Subcutaneous adipose tissue (tissue), 4 donors: ENCODE results near the gene TVP23A. TPM values are rescaled to one million over a fixed set of nuclear protein-coding genes. Genes with fewer than 3 reads are reported as not detected.

Experiments
- CTCF ChIP-seq: fragments of 450-650 bp; IDR thresholded peaks from one replicate; pipeline ENCODE4 v1.5.1; 2016; ENCODE audit warnings: low read depth, mild to moderate bottlenecking, control low read depth, antibody characterized with exemption, moderate library complexity
- total RNA-seq, 4 donors: library from RNA; depleted of rRNA; stranded (reverse); fragments of >200 nt; gene quantifications; one replicate each; pipeline ENCODE4 v1.1.0, GENCODE V29; 2016

The TVP23A gene
- total RNA-seq, result under 1 TPM in 1 of 4 donors, not detected in 3; 0.34 TPM

GRCh38 chr16:10817963-10818941 lies at the start of gene TVP23A:
TVP23A (minus strand) TSS chr16:10818794; CDS start chr16:10818493, 301 bp downstream.
- TF ChIP-seq CTCF, result no peak

- TF ChIP-seq CTCF, result no peak
Observed at GRCh38 chr16:10868104-10868595, 49.6 kb upstream of the TVP23A start.

- TF ChIP-seq CTCF, result no peak
Observed at GRCh38 chr16:10867199-10867598, 48.6 kb upstream of the TVP23A start.

- TF ChIP-seq CTCF, result no peak
Observed at GRCh38 chr16:10865991-10866966, 47.7 kb upstream of the TVP23A start.

- no peak for TF ChIP-seq CTCF
Observed at GRCh38 chr16:10862438-10862837, 43.8 kb upstream of the TVP23A start.

GRCh38 chr16:10859658-10860057 lies 41.1 kb upstream of the TVP23A start:
- no peak for TF ChIP-seq CTCF
